ENCODE measurements around the gene ANXA2. TPM values are rescaled to one million over a fixed set of nuclear protein-coding genes. Genes with fewer than 3 reads are reported as not detected.

ANXA2 gene
- total RNA-seq, 1 experiment from 2014 or later, result 1,038 TPM

- H3K27ac ChIP-seq (ENCODE audit: low read depth, low read length, poor library complexity, severe bottlenecking), result no peak overlapping the region
- intact Hi-C loops (cut with micrococcal nuclease; ENCODE audit: unreplicated experiment), result no loop called here
- H3K4me3 ChIP-seq (ENCODE audit: low read depth, low read length, poor library complexity, severe bottlenecking), result no peak overlapping the region
- no TSS peak for BruUV-seq (replicated peaks)
- POLR2A ChIA-PET (ENCODE audit: low non-redundant PET), result no interaction called here
- TF ChIP-seq EZH2 (IDR thresholded peaks at IDR 0.05; ENCODE audit: borderline replicate concordance, low read depth, low read length, poor library complexity, severe bottlenecking) (no peak), CTCF (conservative IDR thresholded peaks at IDR 0.05; ENCODE audit: low read depth, low read length) (no peak)
- no peaks in the 10 kb centered on the region for H3K9me3 ChIP-seq (ENCODE audit: low read depth, low read length, poor library complexity, severe bottlenecking)
- no peaks in the 10 kb centered on the region for H3K27me3 ChIP-seq (replicated peaks; ENCODE audit: insufficient read depth, low read depth, low read length, poor library complexity)
- no peak for DNase-seq (ENCODE audit: low spot score)
- CTCF ChIA-PET, result no interaction called here
- H3K4me1 ChIP-seq (ENCODE audit: insufficient read depth, low read length, poor library complexity, severe bottlenecking), result peaks cover 14% of the 10 kb centered on the region
- H3K36me3 ChIP-seq (ENCODE audit: insufficient read depth, low read length, poor library complexity, severe bottlenecking), result peaks cover 3% of the 10 kb centered on the region
Measured at GRCh38 chr15:60442031-60442650, 44.4 kb upstream of the ANXA2 start.

- no peak overlapping the region for H3K27ac ChIP-seq (ENCODE audit: low read depth, low read length, poor library complexity, severe bottlenecking)
- DNase-seq (ENCODE audit: low spot score), result no peak
- no peaks in the 10 kb centered on the region for H3K9me3 ChIP-seq (ENCODE audit: low read depth, low read length, poor library complexity, severe bottlenecking)
- intact Hi-C loops (cut with micrococcal nuclease; ENCODE audit: unreplicated experiment), result no loop called here
- no peak overlapping the region for H3K4me3 ChIP-seq (ENCODE audit: low read depth, low read length, poor library complexity, severe bottlenecking)
- CTCF ChIA-PET, result no interaction called here
- H3K36me3 ChIP-seq (ENCODE audit: insufficient read depth, low read length, poor library complexity, severe bottlenecking), result no peaks in the 10 kb centered on the region
- TF ChIP-seq CTCF (conservative IDR thresholded peaks at IDR 0.05; ENCODE audit: low read depth, low read length) (no peak), EZH2 (IDR thresholded peaks at IDR 0.05; ENCODE audit: borderline replicate concordance, low read depth, low read length, poor library complexity, severe bottlenecking) (no peak)
- no peaks in the 10 kb centered on the region for H3K27me3 ChIP-seq (replicated peaks; ENCODE audit: insufficient read depth, low read depth, low read length, poor library complexity)
- H3K4me1 ChIP-seq (ENCODE audit: insufficient read depth, low read length, poor library complexity, severe bottlenecking), result peaks cover 14% of the 10 kb centered on the region
- POLR2A ChIA-PET (ENCODE audit: low non-redundant PET), result no interaction called here
- BruUV-seq (replicated peaks), result no TSS peak
Measured at GRCh38 chr15:60441331-60441730, 43.5 kb upstream of the ANXA2 start.

- BruUV-seq (replicated peaks), result no TSS peak
Measured at GRCh38 chr15:60438646-60439045, 40.9 kb upstream of the ANXA2 start.

More at GRCh38 chr15:60438646-60439045, 40.9 kb upstream of the ANXA2 start:
- intact Hi-C loops (cut with micrococcal nuclease; ENCODE audit: unreplicated experiment), result no loop called here
- Histone ChIP-seq H3K4me3 (ENCODE audit: low read depth, low read length, poor library complexity, severe bottlenecking) (no peak overlapping the region), H3K36me3 (ENCODE audit: insufficient read depth, low read length, poor library complexity, severe bottlenecking) (no peaks in the 10 kb centered on the region), H3K4me1 (ENCODE audit: insufficient read depth, low read length, poor library complexity, severe bottlenecking) (peaks cover 14% of the 10 kb centered on the region), H3K27ac (ENCODE audit: low read depth, low read length, poor library complexity, severe bottlenecking) (no peak overlapping the region), H3K27me3 (replicated peaks; ENCODE audit: insufficient read depth, low read depth, low read length, poor library complexity) (no peaks in the 10 kb centered on the region), H3K9me3 (ENCODE audit: low read depth, low read length, poor library complexity, severe bottlenecking) (no peaks in the 10 kb centered on the region)
- ChIA-PET POLR2A (ENCODE audit: low non-redundant PET) (no interaction called here), CTCF (no interaction called here)
- no peak for DNase-seq (ENCODE audit: low spot score)
- no peak for TF ChIP-seq EZH2 (IDR thresholded peaks at IDR 0.05; ENCODE audit: borderline replicate concordance, low read depth, low read length, poor library complexity, severe bottlenecking)
- no peak for TF ChIP-seq CTCF (conservative IDR thresholded peaks at IDR 0.05; ENCODE audit: low read depth, low read length)

Measured in A673 (cell line).